NOMO-1 treated with dmso at 0.1 percent for 144 hours (cell line): ENCODE results near the gene COQ3.
A peak's percentile ranks its signal among the peaks of the same experiment; 100 is the strongest.

Experiments used
- DNase-seq: peaks from one replicate; lab custom pipeline; 2025; ENCODE audit not compliant: unreplicated experiment; lab: John Stamatoyannopoulos, UW

COQ3 gene

GRCh38 chr6:99393698-99394531 is at the start of gene COQ3:
Gene COQ3, minus strand, starts transcription at chr6:99394195. Its CDS starts 16 bp downstream, at chr6:99394179.
- peak; percentile 62 for DNase-seq

GRCh38 chr6:99434702-99435530 is 40.9 kb upstream of the COQ3 start:
- DNase-seq = no peak

- no peak for DNase-seq
These were observed 38.9 kb upstream of the COQ3 start for GRCh38 chr6:99432877-99433276.

- DNase-seq = no peak
These were observed 37.9 kb upstream of the COQ3 start for GRCh38 chr6:99431901-99432300.

GRCh38 chr6:99427988-99428387 is 34.0 kb upstream of the COQ3 start:
- no peak for DNase-seq

- DNase-seq = no peak
These were observed 32.4 kb upstream of the COQ3 start for GRCh38 chr6:99426451-99426757.

- DNase-seq = peak; percentile 75
These were observed 31.9 kb upstream of the COQ3 start for GRCh38 chr6:99425647-99426450.

GRCh38 chr6:99424761-99425646 is 31.0 kb upstream of the COQ3 start, which contains the start of gene PNISR:
Gene PNISR, minus strand, starts transcription at chr6:99425308. Its CDS starts 10,649 bp downstream, at chr6:99414659.
- DNase-seq = peak; percentile 89

GRCh38 chr6:99424022-99424421 is 30.0 kb upstream of the COQ3 start:
- DNase-seq = no peak

- no peak for DNase-seq
These were observed 28.9 kb upstream of the COQ3 start for GRCh38 chr6:99422912-99423311.

GRCh38 chr6:99416892-99417767 is 23.1 kb upstream of the COQ3 start:
- DNase-seq = no peak

- DNase-seq = no peak
These were observed 22.2 kb upstream of the COQ3 start for GRCh38 chr6:99416226-99416625.

GRCh38 chr6:99415446-99415845 is 21.5 kb upstream of the COQ3 start:
- no peak for DNase-seq

- DNase-seq = no peak
These were observed 18.1 kb upstream of the COQ3 start for GRCh38 chr6:99412065-99412464.

GRCh38 chr6:99409672-99410071 is 15.7 kb upstream of the COQ3 start:
- no peak for DNase-seq

GRCh38 chr6:99407076-99407475 is 13.1 kb upstream of the COQ3 start:
- DNase-seq = no peak

GRCh38 chr6:99402448-99402847 is 8.5 kb upstream of the COQ3 start:
- no peak for DNase-seq

- no peak for DNase-seq
These were observed 3.3 kb upstream of the COQ3 start for GRCh38 chr6:99397287-99397686.

GRCh38 chr6:99393366-99393697 is 663 bp downstream of the COQ3 start:
- no peak for DNase-seq

GRCh38 chr6:99390896-99391295 is 3.1 kb downstream of the COQ3 start:
- DNase-seq = no peak
